ENCODE data around the gene ANKRD34A.

Gene ANKRD34A

GRCh38 chr1:145974721-145975120, 10.3 kb upstream of the ANKRD34A start:
- no peak overlapping the region for H4K91ac ChIP-seq (ENCODE audit: low read length)
- H3K9ac ChIP-seq (ENCODE audit: low read length) = peak overlapping the region; percentile 24
- peaks cover 12% of the 10 kb centered on the region for H3K4me1 ChIP-seq (ENCODE audit: control insufficient read depth, insufficient read depth, low read depth, low read length)
- H3K9me3 ChIP-seq (ENCODE audit: control insufficient read depth, low read length) = no peaks in the 10 kb centered on the region
- peaks cover 3 to 5% of the 10 kb centered on the region in 2 experiments for H3K36me3 ChIP-seq (ENCODE audit: control insufficient read depth in 1 of 2, insufficient read depth in 2 of 2, low read depth in 1 of 2, low read length in 2 of 2)
- no peak overlapping the region for H3K4ac ChIP-seq (ENCODE audit: low read depth in 1 of 2, low read length in 2 of 2)
- H2BK15ac ChIP-seq (ENCODE audit: low read depth, poor library complexity, severe bottlenecking) = peak overlapping the region; percentile 4
- no peak overlapping the region for H3K23ac ChIP-seq (ENCODE audit: low read length in 2 of 2)
- no peak overlapping the region for H3K14ac ChIP-seq (ENCODE audit: low read length in 2 of 2)
- no peak overlapping the region for H2AFZ ChIP-seq (ENCODE audit: low read depth, low read length)
- H2BK12ac ChIP-seq (ENCODE audit: low read length in 2 of 2) = no peak overlapping the region
- no peak overlapping the region for H3K4me3 ChIP-seq (ENCODE audit: insufficient read depth in 1 of 2, low read depth in 1 of 2, low read length in 2 of 2)
- no peak overlapping the region for H2AK5ac ChIP-seq (ENCODE audit: low read length, severe bottlenecking)
- no peak overlapping the region for H3K4me2 ChIP-seq (ENCODE audit: low read length, poor library complexity, severe bottlenecking)
- no peak overlapping the region for H2BK5ac ChIP-seq (ENCODE audit: low read depth, low read length, poor library complexity, severe bottlenecking)
- peaks cover 10% of the 10 kb centered on the region for H3K79me1 ChIP-seq (replicated peaks; ENCODE audit: low read length, poor library complexity, severe bottlenecking)
- no peak for DNase-seq
- H2BK120ac ChIP-seq (ENCODE audit: low read depth, low read length) = no peak overlapping the region
- no peaks in the 10 kb centered on the region for H3K27me3 ChIP-seq (ENCODE audit: control insufficient read depth in 1 of 2, insufficient read depth in 1 of 2, low read length in 2 of 2)
- H4K8ac ChIP-seq (ENCODE audit: low read length) = no peak overlapping the region
- 90% methylated on average over 7 of the region's 7 CpGs for WGBS
- H3K18ac ChIP-seq (ENCODE audit: low read depth in 1 of 2, low read length in 2 of 2) = no peak overlapping the region
- H3K27ac ChIP-seq (ENCODE audit: low read length, poor library complexity, severe bottlenecking) = no peak overlapping the region

GRCh38 chr1:145972580-145972979, 8.2 kb upstream of the ANKRD34A start:
- Histone ChIP-seq H2BK12ac (ENCODE audit: low read length in 2 of 2) (no peak overlapping the region), H3K4ac (ENCODE audit: low read depth in 1 of 2, low read length in 2 of 2) (no peak overlapping the region), H3K4me3 (ENCODE audit: insufficient read depth in 1 of 2, low read depth in 1 of 2, low read length in 2 of 2) (no peak overlapping the region), H4K91ac (ENCODE audit: low read length) (no peak overlapping the region), H3K9me3 (ENCODE audit: control insufficient read depth, low read length) (peaks cover 3% of the 10 kb centered on the region), H2AK5ac (ENCODE audit: low read length, severe bottlenecking) (no peak overlapping the region), H3K27ac (ENCODE audit: low read length, poor library complexity, severe bottlenecking) (no peak overlapping the region), H3K23ac (ENCODE audit: low read length in 2 of 2) (no peak overlapping the region), H3K9ac (ENCODE audit: low read length) (no peak overlapping the region), H2BK120ac (ENCODE audit: low read depth, low read length) (peak overlapping the region; percentile 19), H3K79me1 (replicated peaks; ENCODE audit: low read length, poor library complexity, severe bottlenecking) (peaks cover 10% of the 10 kb centered on the region), H2BK5ac (ENCODE audit: low read depth, low read length, poor library complexity, severe bottlenecking) (no peak overlapping the region), H3K14ac (ENCODE audit: low read length in 2 of 2) (no peak overlapping the region), H3K4me1 (ENCODE audit: control insufficient read depth, insufficient read depth, low read depth, low read length) (peaks cover 7% of the 10 kb centered on the region), H3K4me2 (ENCODE audit: low read length, poor library complexity, severe bottlenecking) (no peak overlapping the region), H3K18ac (ENCODE audit: low read depth in 1 of 2, low read length in 2 of 2) (no peak overlapping the region), H4K8ac (ENCODE audit: low read length) (no peak overlapping the region), H2AFZ (ENCODE audit: low read depth, low read length) (no peak overlapping the region), H3K36me3 (ENCODE audit: control insufficient read depth in 1 of 2, insufficient read depth in 2 of 2, low read depth in 1 of 2, low read length in 2 of 2) (peaks cover 0 to 3% of the 10 kb centered on the region in 2 experiments), H3K27me3 (ENCODE audit: control insufficient read depth in 1 of 2, insufficient read depth in 1 of 2, low read length in 2 of 2) (no peaks in the 10 kb centered on the region), H2BK15ac (ENCODE audit: low read depth, poor library complexity, severe bottlenecking) (no peak overlapping the region)
- DNase-seq = no peak
- 86% methylated on average over 7 of the region's 7 CpGs for WGBS

- no peak overlapping the region for H2AK5ac ChIP-seq (ENCODE audit: low read length, severe bottlenecking)
- no peak overlapping the region for H2BK120ac ChIP-seq (ENCODE audit: low read depth, low read length)
- H3K27me3 ChIP-seq (ENCODE audit: control insufficient read depth in 1 of 2, insufficient read depth in 1 of 2, low read length in 2 of 2) = no peaks in the 10 kb centered on the region
- DNase-seq = no peak
- H3K9ac ChIP-seq (ENCODE audit: low read length) = no peak overlapping the region
- no peak overlapping the region for H3K4me2 ChIP-seq (ENCODE audit: low read length, poor library complexity, severe bottlenecking)
- H3K4me1 ChIP-seq (ENCODE audit: control insufficient read depth, insufficient read depth, low read depth, low read length) = peaks cover 8% of the 10 kb centered on the region
- H4K8ac ChIP-seq (ENCODE audit: low read length) = no peak overlapping the region
- H3K18ac ChIP-seq (ENCODE audit: low read depth in 1 of 2, low read length in 2 of 2) = no peak overlapping the region
- no peak overlapping the region for H3K4me3 ChIP-seq (ENCODE audit: insufficient read depth in 1 of 2, low read depth in 1 of 2, low read length in 2 of 2)
- H3K79me1 ChIP-seq (replicated peaks; ENCODE audit: low read length, poor library complexity, severe bottlenecking) = peaks cover 9% of the 10 kb centered on the region
- no peak overlapping the region for H2AFZ ChIP-seq (ENCODE audit: low read depth, low read length)
- peaks cover 8% of the 10 kb centered on the region for H3K9me3 ChIP-seq (ENCODE audit: control insufficient read depth, low read length)
- H3K14ac ChIP-seq (ENCODE audit: low read length in 2 of 2) = no peak overlapping the region
- H4K91ac ChIP-seq (ENCODE audit: low read length) = no peak overlapping the region
- no peak overlapping the region for H3K4ac ChIP-seq (ENCODE audit: low read depth in 1 of 2, low read length in 2 of 2)
- H2BK5ac ChIP-seq (ENCODE audit: low read depth, low read length, poor library complexity, severe bottlenecking) = no peak overlapping the region
- no peak overlapping the region for H3K23ac ChIP-seq (ENCODE audit: low read length in 2 of 2)
- no peak overlapping the region for H2BK12ac ChIP-seq (ENCODE audit: low read length in 2 of 2)
- 100% methylated on average over 2 of the region's 2 CpGs for WGBS
- no peak overlapping the region for H2BK15ac ChIP-seq (ENCODE audit: low read depth, poor library complexity, severe bottlenecking)
- H3K36me3 ChIP-seq (ENCODE audit: control insufficient read depth in 1 of 2, insufficient read depth in 2 of 2, low read depth in 1 of 2, low read length in 2 of 2) = peaks cover 0 to 3% of the 10 kb centered on the region in 2 experiments
- no peak overlapping the region for H3K27ac ChIP-seq (ENCODE audit: low read length, poor library complexity, severe bottlenecking)
Observed at GRCh38 chr1:145967288-145967687, 2.9 kb upstream of the ANKRD34A start.

GRCh38 chr1:145965119-145965744, 857 bp upstream of the ANKRD34A start:
- Histone ChIP-seq H3K4me2 (ENCODE audit: low read length, poor library complexity, severe bottlenecking) (peak overlapping the region; percentile 63), H3K4ac (ENCODE audit: low read depth in 1 of 2, low read length in 2 of 2) (no peak overlapping the region), H3K79me1 (replicated peaks; ENCODE audit: low read length, poor library complexity, severe bottlenecking) (peaks cover 15% of the 10 kb centered on the region), H3K27ac (ENCODE audit: low read length, poor library complexity, severe bottlenecking) (no peak overlapping the region), H2AK5ac (ENCODE audit: low read length, severe bottlenecking) (no peak overlapping the region), H3K14ac (ENCODE audit: low read length in 2 of 2) (no peak overlapping the region), H4K8ac (ENCODE audit: low read length) (no peak overlapping the region), H2BK120ac (ENCODE audit: low read depth, low read length) (no peak overlapping the region), H3K4me3 (ENCODE audit: insufficient read depth in 1 of 2, low read depth in 1 of 2, low read length in 2 of 2) (peak overlapping the region in 1 of 2 experiments; percentile 92), H3K4me1 (ENCODE audit: control insufficient read depth, insufficient read depth, low read depth, low read length) (peaks cover 23% of the 10 kb centered on the region), H3K36me3 (ENCODE audit: control insufficient read depth in 1 of 2, insufficient read depth in 2 of 2, low read depth in 1 of 2, low read length in 2 of 2) (peaks cover 0 to 3% of the 10 kb centered on the region in 2 experiments), H3K18ac (ENCODE audit: low read depth in 1 of 2, low read length in 2 of 2) (no peak overlapping the region), H3K23ac (ENCODE audit: low read length in 2 of 2) (no peak overlapping the region), H3K9me3 (ENCODE audit: control insufficient read depth, low read length) (peaks cover 8% of the 10 kb centered on the region), H3K9ac (ENCODE audit: low read length) (peak overlapping the region; percentile 87), H2BK15ac (ENCODE audit: low read depth, poor library complexity, severe bottlenecking) (no peak overlapping the region), H3K27me3 (ENCODE audit: control insufficient read depth in 1 of 2, insufficient read depth in 1 of 2, low read length in 2 of 2) (no peaks in the 10 kb centered on the region), H4K91ac (ENCODE audit: low read length) (no peak overlapping the region), H2AFZ (ENCODE audit: low read depth, low read length) (no peak overlapping the region), H2BK12ac (ENCODE audit: low read length in 2 of 2) (no peak overlapping the region), H2BK5ac (ENCODE audit: low read depth, low read length, poor library complexity, severe bottlenecking) (no peak overlapping the region)
- no peak for DNase-seq
- 29% methylated on average over 5 of the region's 5 CpGs for WGBS
